ENCODE measurements around the gene DIO3. TPM values are rescaled to one million over a fixed set of nuclear protein-coding genes. Genes with fewer than 3 reads are reported as not detected.
A peak's percentile ranks its signal among the peaks of the same experiment; 100 is the strongest.

The DIO3 gene
- total and polyA plus RNA-seq, 8 donors: 0.29 to 3.4 (median 1.5) TPM; not detected in 2

- TF ChIP-seq POLR2AphosphoS5 (IDR thresholded peaks at IDR 0.05): no peak
- TF ChIP-seq CTCF (IDR thresholded peaks at IDR 0.05): peak in 1 of 7 experiments; percentile 14
- intact Hi-C loops (cut with DNase I; ENCODE audit: low total_unique reads): no loop called here
- H3K4me3 ChIP-seq: peak overlapping the region; percentile 45 to 52 (median 48)
- peaks cover 10 to 22% (median 19%) of the 10 kb centered on the region in 4 donors for H3K9me3 ChIP-seq
- DNase-seq: peak in 1 of 2 donors; percentile 72
- no peaks in the 10 kb centered on the region for H3K36me3 ChIP-seq
- H3K27ac ChIP-seq: peak overlapping the region; percentile 2 to 76 (median 63)
- H3K4me1 ChIP-seq: peaks cover 0 to 30% (median 12%) of the 10 kb centered on the region in 4 donors
- WGBS, 5 donors: 3 to 4% (median 3%) methylated on average over 11 to 112 of the region's 113 CpGs
- peaks cover 28 to 92% (median 68%) of the 10 kb centered on the region in 3 donors for H3K27me3 ChIP-seq
These were observed 1.4 kb upstream of the DIO3 start for GRCh38 chr14:101559624-101560533.

- Histone ChIP-seq H3K27ac (no peak overlapping the region), H3K27me3 (peaks cover 28 to 95% (median 71%) of the 10 kb centered on the region in 3 donors), H3K36me3 (no peaks in the 10 kb centered on the region), H3K4me3 (peak overlapping the region in 2 of 4 donors; percentile 45 to 52), H3K4me1 (peaks cover 0 to 36% (median 15%) of the 10 kb centered on the region in 4 donors), H3K9me3 (peaks cover 10 to 22% (median 19%) of the 10 kb centered on the region in 4 donors)
- no peak for DNase-seq
- intact Hi-C loops (cut with DNase I; ENCODE audit: low total_unique reads): no loop called here
- 4 to 12% (median 6%) methylated on average over 39 to 106 of the region's 106 CpGs; no CpG with 5 or more reads in 2 of the 5 donors for WGBS, 5 donors
- TF ChIP-seq EP300 (IDR thresholded peaks at IDR 0.05) (no peak), CTCF (IDR thresholded peaks at IDR 0.05) (no peak), POLR2A (IDR thresholded peaks at IDR 0.05) (no peak), POLR2AphosphoS5 (IDR thresholded peaks at IDR 0.05) (no peak)
These were observed 671 bp upstream of the DIO3 start for GRCh38 chr14:101560534-101561113.

GRCh38 chr14:101561897-101562490 lies 699 bp downstream of the DIO3 start:
- Histone ChIP-seq H3K9me3 (peaks cover 10 to 22% (median 19%) of the 10 kb centered on the region in 4 donors), H3K4me3 (no peak overlapping the region), H3K27me3 (peaks cover 34 to 98% (median 65%) of the 10 kb centered on the region in 3 donors), H3K36me3 (no peaks in the 10 kb centered on the region), H3K4me1 (peaks cover 0 to 36% (median 15%) of the 10 kb centered on the region in 4 donors), H3K27ac (no peak overlapping the region)
- no peak for DNase-seq
- WGBS, 5 donors: 72 to 77% (median 74%) methylated on average over 35 to 51 of the region's 51 CpGs
- TF ChIP-seq POLR2A (IDR thresholded peaks at IDR 0.05) (no peak), POLR2AphosphoS5 (IDR thresholded peaks at IDR 0.05) (no peak), CTCF (IDR thresholded peaks at IDR 0.05) (no peak), EP300 (IDR thresholded peaks at IDR 0.05) (no peak)
- intact Hi-C loops (cut with DNase I; ENCODE audit: low total_unique reads): no loop called here
